HG02885 (cell line): ENCODE results near the gene EMP1.
"Not testable (repeated sequence)": the region's sequence is repeated elsewhere in the genome, so short reads cannot be mapped to it uniquely, and the experiment has no call there.

Experiments used
- ATAC-seq: cut with Tn5 transposase; IDR thresholded peaks from one replicate; pipeline ENCODE4 v1.9.1; 2021; ENCODE audit warnings: mild to moderate bottlenecking; ENCODE audit not compliant: unreplicated experiment, poor library complexity

The EMP1 gene

DNA sequence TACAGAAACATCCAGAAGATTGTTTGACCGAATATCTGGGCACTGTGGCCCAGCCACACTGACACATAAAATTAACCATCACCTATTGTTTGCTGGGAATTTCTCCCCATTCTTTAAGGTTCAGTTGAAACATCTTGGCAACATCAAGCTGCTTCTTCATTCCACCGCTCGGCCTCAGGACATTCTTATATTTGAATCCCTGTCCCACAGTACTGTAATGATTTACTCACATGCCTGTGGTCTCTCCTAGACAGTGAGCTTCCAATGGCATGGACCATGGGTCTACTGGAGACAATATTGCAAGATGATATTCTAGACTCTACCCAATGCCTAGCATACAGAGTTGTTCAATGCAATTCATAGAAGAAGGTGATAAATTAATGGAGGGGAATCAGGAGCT, 56.1 kb downstream of the EMP1 start:
- ATAC-seq: no peak

DNA sequence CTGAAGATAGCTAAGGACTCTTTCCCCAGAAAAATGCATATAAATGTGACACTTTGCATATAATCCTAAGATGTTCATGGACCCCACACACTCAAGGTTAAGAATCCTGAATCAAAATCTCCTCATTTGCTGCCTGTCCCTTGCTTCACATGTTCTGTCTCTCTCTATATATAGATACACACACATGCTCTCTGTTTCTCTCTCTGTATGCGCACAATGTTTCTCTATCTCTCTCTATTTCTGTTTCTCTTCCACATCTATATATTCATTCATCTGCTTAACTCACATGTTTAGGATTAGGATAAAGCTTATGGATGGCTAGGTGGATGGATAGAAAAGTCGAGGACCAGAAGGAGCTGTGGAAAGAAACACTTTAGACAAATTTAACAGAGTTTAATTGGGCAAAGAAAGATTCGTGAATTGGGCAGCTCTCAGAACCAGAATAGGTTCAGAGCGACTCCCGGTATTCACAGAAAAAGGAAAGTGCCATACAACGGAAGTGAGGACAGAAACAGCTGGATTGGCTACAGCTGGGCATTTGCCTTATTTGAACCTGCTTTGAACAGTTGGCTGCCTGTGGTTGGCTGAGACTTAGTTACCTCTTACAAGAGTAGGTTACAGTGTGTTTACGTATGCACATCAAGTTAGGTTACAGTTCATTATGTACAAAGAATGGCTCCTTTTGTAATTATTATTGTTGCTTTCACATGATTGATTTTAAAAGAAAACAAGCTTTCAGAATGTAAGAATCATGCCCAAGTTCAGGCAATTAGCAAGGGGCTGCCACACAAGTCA, 57.6 kb downstream of the EMP1 start:
- no peak for ATAC-seq

- ATAC-seq: peak; percentile 100
These were observed 59.5 kb downstream of the EMP1 start for GRCh38 chr12:13255792-13256691.

GRCh38 chr12:13256692-13257045, 60.1 kb downstream of the EMP1 start:
- ATAC-seq: no peak

- no peak for ATAC-seq
These were observed 60.9 kb downstream of the EMP1 start for GRCh38 chr12:13257356-13257875.

DNA sequence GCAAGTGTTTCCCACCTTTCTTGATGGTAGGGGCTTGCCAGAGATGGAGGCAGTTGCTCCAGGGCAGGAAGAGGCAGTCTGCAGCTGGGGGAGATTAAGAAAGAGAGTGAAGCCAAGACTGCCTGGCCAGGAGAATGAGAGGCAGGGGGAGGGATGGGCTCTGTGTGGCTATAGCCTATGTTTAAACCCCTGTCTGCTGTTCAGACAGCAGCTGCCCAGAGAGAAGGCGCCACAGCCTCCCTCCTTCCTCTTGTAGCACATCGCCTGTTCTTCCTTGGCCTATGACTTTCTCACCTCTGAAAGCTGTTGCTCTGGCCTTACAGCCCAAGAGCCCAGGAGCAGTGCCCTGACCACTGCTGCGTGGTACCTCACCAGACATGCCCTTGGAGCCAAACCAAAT, 61.7 kb downstream of the EMP1 start:
- ATAC-seq: no peak

DNA sequence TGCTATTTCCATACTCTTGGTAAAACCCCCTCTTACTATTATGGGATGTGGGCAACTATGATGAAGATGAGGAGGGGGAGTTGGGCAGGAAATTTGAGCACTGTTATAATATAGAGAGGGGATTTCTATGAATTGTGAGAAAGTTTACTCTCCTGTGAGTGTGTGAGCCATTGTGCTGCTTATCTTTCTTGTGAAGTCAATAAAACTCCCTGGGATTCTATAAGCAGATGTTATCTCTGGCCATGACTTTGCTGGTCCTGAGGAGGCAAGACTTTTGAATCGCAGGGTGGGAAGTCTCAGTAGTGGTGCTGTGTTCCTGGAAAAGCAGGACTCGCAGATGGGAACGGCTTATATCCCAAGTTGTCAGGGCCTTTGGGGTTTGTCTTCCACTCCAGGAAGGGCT, 62.2 kb downstream of the EMP1 start:
- ATAC-seq: no peak

- ATAC-seq: not testable (repeated sequence)
These were observed 63.1 kb downstream of the EMP1 start for GRCh38 chr12:13259625-13260024.

DNA sequence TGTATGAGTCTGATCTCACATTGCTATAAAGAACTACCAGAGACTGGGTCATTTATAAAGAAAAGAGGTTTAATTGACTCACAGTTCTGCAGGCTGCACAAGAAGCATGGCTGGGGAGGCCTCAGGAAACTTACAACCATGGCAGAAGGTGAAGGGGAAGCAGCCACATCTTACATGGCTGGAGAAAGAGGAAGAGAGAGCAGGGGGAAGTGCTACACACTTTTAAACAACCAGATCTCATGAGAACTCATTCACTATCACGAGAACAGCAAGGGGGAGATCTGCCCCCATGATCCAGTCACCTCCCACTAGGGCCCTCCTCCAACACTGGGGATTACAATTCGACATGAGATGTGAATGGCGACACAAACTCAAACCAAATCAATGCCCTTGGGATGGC, 71.3 kb downstream of the EMP1 start:
- not testable (repeated sequence) for ATAC-seq

GRCh38 chr12:13268581-13268980, 72.1 kb downstream of the EMP1 start:
- ATAC-seq: no peak
